IPS-15b (cell line): Measurements from ENCODE around the gene PLVAP.

ENCODE experiments used
- H3K27me3 ChIP-seq: one replicate; pipeline ENCODE4 v1.6.1; 2013; ENCODE audit warnings: low read length; ENCODE audit not compliant: control insufficient read depth, insufficient read depth
- H3K36me3 ChIP-seq: one replicate; pipeline ENCODE4 v1.6.1; 2013; ENCODE audit warnings: low read length; ENCODE audit not compliant: control insufficient read depth, insufficient read depth
- H3K4me1 ChIP-seq: one replicate; pipeline ENCODE4 v1.6.1; 2013; ENCODE audit warnings: mild to moderate bottlenecking, low read length; ENCODE audit not compliant: control insufficient read depth, insufficient read depth
- H3K4me3 ChIP-seq: one replicate; pipeline ENCODE4 v1.5.1; 2013; ENCODE audit warnings: low read depth, low read length
- H3K9ac ChIP-seq: one replicate; pipeline ENCODE4 v1.6.1; 2013; ENCODE audit warnings: low read depth, mild to moderate bottlenecking, low read length
- H3K9me3 ChIP-seq: one replicate; pipeline ENCODE4 v1.6.1; 2013; ENCODE audit warnings: mild to moderate bottlenecking, low read length; ENCODE audit not compliant: control insufficient read depth, insufficient read depth

PLVAP gene

DNA sequence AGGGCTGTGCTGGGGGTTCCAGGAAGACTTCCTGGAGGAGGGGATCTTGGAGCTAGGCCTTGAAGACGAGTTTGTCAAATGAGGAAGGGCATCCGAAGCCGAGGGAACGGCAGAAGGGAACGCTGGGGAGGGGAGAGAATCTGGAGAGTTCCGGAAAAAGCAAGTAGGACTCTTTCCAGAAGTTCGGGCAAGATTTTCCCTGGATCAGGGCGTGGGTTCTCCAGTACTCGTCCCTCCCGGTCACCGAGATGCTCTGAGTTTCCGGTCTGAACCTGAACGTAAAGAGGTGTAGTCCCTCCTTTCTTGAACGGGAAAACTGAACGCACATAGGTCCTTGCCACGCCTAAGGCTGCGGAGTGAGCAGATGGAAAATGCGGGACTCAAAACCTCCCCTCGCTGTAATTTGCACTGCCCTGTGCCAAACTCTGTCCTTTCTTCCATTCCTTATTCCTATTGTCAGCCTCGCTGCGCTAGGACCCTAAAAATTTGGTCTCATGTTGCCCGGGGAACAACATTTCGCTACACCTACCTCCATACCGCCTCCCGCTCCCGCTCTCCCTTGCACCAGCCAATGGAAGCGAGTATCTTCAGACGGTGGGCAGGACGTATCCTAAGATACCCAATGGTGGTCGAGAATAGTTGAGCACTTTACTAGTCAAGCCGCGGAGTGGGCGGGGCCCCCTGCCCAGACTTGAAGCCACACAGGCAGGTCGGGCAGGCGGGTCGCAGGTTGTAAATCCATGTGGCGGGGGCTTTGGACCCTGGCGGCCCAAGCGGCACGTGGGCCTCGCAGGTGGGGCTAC, 40.1 kb downstream of the PLVAP start, which contains the start of gene GTPBP3:
TSS of gene GTPBP3 (plus strand) at position 682 of the 803 bp plus-strand sequence. CDS start at position 741, 59 bp downstream.
- Histone ChIP-seq H3K4me1 (peaks cover 2% of the 10 kb centered on the region), H3K9me3 (no peaks in the 10 kb centered on the region), H3K27me3 (no peaks in the 10 kb centered on the region), H3K4me3 (peak within 1 kb of the TSS; percentile 99), H3K9ac (peak within 1 kb of the TSS; percentile 84), H3K36me3 (peaks cover 13% of the 10 kb centered on the region)

DNA sequence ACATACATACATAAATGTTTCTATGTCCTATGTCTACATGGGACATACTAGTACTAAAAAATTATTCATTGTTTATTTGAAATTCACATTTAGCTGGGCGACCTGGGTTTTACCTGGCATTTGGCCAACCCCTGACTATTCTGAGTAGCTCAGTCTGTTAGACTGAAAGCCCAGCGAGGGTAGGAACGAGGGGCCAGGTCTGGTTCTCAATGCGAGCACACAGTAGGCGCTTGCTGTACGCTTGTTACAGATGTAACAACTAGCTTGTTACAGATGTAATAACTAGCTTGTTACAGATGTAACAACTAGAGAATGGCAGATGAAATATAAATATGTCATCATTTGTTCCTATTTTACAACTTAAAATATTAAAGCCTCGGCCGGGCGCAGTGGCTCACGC, 41.6 kb downstream of the PLVAP start:
- Histone ChIP-seq H3K36me3 (peaks cover 8% of the 10 kb centered on the region), H3K4me3 (peak overlapping the region; percentile 78), H3K9ac (no peak overlapping the region), H3K9me3 (no peaks in the 10 kb centered on the region), H3K27me3 (no peaks in the 10 kb centered on the region), H3K4me1 (peaks cover 2% of the 10 kb centered on the region)

DNA sequence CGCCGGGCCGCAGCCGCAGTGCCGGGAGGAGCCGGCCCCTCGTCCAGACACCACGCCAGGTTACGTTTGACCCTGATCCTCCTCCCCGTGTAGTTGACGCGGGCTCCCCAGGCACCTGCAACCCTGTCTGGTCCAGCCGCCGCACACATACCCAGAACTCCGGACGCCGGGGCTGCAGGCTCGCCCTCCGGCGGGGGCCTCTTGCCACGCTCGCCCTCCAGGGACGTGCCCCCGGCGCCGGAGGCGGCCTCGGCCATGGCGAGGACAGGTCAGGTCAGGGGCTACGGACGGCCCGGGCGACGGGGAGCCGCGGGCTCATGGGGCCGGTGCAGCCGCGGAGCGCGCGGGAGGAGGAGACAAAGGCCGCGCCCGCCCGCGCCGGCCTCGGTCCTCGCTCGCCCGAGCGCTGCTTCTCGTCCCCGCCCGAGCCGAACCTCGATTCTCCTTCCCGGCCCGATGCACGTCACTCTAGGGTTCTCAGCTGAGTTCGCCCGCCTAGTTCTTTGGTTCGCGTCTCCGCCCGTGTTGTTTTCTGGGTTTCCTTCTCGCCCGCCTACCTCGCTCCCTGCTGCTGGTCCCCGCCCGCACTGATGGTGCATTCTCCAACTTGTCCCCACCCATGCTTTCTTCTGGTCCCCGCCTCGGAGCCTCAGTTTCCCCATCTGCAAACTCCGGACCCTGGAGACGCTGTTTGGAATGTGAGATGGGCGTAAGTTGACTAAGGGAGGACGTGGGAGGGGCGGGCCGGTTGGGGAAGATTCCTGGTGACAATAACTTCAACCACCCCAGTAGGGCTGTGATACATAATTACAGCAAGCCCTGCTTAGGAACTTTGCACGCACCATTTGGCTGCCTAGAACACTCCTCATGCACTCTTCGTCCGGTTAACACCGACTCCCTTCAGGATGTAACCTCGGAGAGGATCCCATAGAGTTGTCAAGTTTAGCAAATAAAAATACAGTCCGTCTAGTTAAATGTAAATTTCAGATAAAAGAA, 42.4 kb downstream of the PLVAP start, which contains the start of gene ANO8:
TSS of gene ANO8 (minus strand) at position 442 of the 996 bp plus-strand sequence. CDS start at position 257, 185 bp downstream.
- Histone ChIP-seq H3K36me3 (peaks cover 8% of the 10 kb centered on the region), H3K4me3 (peak within 1 kb of the TSS; percentile 78), H3K9me3 (no peaks in the 10 kb centered on the region), H3K4me1 (peaks cover 2% of the 10 kb centered on the region), H3K9ac (no peak within 1 kb of the TSS), H3K27me3 (peaks cover 8% of the 10 kb centered on the region)

DNA sequence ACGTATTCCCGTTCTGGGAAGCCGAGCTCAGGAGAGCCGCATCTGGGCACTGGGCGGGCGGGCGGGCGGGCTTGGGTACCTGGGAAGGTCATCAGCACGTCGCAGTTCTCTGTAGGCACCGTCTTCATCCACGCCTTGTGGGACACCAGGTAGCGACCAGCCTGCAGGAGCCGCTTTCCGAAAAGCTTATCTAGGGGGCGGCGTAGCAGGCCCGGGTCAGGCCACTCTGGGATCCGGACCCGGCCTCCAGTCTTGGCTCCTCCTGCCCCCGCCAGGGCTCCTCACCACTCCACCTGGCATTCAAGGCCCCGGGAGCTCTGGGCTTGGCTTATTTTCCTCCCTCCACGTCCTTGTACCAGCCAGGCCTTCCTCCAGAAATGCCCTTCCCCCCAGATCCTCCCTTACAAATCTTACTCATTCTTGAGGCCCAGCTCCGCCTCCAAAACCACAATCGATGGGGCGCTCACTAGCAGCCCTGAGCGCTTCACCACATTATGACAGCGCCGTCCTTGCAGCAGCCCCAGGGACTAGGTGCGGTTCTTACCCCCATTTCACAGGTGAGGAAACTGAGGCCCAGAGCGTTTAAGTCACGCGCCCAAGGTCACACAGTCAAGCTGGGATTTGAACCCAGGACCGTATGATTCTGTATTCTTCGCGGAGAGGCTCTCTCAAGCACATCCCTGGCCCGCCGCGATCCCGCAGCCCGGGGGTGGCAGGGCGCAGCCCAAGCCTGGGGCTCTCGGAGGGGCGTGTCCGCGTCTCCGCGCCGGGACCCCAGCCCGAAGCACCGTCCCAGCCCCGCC, 43.3 kb downstream of the PLVAP start:
- no peak overlapping the region for H3K9ac ChIP-seq
- peaks cover 2% of the 10 kb centered on the region for H3K4me1 ChIP-seq
- H3K4me3 ChIP-seq = peak overlapping the region; percentile 78
- peaks cover 7% of the 10 kb centered on the region for H3K36me3 ChIP-seq
- peaks cover 12% of the 10 kb centered on the region for H3K27me3 ChIP-seq
- H3K9me3 ChIP-seq = no peaks in the 10 kb centered on the region

DNA sequence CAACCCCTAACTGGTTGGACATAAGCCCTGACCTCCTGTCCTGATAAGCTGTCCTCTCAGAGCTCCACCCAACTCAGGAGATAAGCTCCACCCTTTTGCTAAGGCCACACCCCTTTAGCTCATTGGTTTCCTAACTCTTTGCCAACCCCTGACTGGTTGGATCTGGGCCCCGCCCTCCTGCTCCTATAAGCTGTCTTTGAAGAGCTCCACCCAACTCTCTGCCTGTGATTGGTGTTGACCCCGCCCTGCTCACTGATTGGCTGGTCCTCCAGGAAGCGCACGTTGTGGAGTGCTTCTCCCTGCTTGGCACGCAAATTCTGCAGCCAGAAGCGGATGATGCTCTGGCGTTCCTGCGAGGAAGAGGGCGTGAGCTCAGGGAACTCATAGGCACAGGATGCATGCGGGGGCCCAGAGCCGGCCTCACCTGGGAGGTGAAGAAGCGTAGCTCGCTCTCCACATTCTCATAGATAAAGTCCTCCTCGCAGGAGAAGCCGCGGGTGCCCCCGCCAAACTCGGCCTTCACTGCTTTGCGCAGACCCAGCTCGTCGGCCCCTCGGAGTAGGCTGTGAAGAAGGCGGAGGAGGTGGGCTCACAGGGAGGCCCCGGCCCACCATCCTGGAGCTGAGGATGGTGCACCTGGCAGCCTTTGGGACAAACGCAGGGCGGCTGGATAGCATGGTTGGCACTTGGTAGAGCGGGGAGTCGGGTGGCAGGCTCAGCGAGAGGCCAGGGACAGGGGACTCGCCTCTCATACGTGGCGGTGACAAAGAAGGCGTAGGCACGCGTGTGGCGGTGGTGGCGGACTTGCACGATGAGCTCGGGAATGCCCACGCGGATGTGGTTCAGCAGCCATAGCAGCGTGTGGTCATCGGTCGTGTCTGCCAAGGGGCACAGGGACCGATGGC, 44.2 kb downstream of the PLVAP start:
- peak overlapping the region; percentile 22 for H3K4me3 ChIP-seq
- no peaks in the 10 kb centered on the region for H3K4me1 ChIP-seq
- no peaks in the 10 kb centered on the region for H3K9me3 ChIP-seq
- H3K36me3 ChIP-seq = peaks cover 3% of the 10 kb centered on the region
- H3K9ac ChIP-seq = no peak overlapping the region
- peaks cover 12% of the 10 kb centered on the region for H3K27me3 ChIP-seq

DNA sequence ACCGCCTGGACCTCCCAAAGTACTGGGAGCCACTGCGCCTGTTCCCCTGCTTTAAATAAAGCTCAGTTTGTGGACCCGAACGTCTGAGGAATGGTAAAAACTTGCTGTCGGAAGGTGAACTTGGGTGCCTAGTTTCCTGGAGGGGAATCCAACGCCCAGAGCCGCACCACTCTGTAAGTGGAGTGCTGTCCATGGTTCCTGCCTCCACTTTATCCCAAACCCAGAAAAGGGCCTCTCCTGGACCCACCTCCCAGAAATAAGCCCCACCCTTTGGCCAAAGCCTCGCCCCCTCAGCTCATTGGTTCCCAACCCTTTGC, 44.8 kb downstream of the PLVAP start:
- no peaks in the 10 kb centered on the region for H3K4me1 ChIP-seq
- peaks cover 5% of the 10 kb centered on the region for H3K36me3 ChIP-seq
- peaks cover 12% of the 10 kb centered on the region for H3K27me3 ChIP-seq
- H3K9me3 ChIP-seq = no peaks in the 10 kb centered on the region
- H3K9ac ChIP-seq = no peak overlapping the region
- H3K4me3 ChIP-seq = no peak overlapping the region

DNA sequence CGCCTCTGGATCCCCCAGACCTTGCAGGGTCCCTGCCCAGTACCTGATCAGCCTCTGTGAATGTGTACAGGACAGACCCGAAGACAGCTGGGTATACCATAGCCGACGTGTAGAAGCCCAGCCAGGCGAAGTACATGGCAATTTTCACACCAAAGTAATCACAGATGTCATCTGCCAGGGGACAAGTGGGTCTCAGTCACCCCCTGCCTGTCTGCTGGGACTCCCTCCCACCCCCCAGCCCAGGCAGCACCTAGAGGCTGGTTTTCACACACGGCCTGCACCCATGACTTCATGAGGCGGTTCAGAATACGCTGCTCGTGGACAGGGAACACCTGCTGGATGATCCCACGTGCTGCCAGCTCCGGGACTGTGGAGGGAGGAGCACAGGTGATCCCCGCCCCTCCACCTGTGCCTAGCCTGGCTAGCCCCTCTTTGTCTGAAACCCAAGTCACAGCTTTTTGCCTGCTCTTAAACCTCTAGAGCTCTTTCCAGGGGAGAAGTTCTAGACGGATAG, 46.0 kb downstream of the PLVAP start:
- Histone ChIP-seq H3K4me3 (no peak overlapping the region), H3K9ac (no peak overlapping the region), H3K36me3 (peaks cover 6% of the 10 kb centered on the region), H3K27me3 (peaks cover 12% of the 10 kb centered on the region), H3K9me3 (no peaks in the 10 kb centered on the region), H3K4me1 (no peaks in the 10 kb centered on the region)

DNA sequence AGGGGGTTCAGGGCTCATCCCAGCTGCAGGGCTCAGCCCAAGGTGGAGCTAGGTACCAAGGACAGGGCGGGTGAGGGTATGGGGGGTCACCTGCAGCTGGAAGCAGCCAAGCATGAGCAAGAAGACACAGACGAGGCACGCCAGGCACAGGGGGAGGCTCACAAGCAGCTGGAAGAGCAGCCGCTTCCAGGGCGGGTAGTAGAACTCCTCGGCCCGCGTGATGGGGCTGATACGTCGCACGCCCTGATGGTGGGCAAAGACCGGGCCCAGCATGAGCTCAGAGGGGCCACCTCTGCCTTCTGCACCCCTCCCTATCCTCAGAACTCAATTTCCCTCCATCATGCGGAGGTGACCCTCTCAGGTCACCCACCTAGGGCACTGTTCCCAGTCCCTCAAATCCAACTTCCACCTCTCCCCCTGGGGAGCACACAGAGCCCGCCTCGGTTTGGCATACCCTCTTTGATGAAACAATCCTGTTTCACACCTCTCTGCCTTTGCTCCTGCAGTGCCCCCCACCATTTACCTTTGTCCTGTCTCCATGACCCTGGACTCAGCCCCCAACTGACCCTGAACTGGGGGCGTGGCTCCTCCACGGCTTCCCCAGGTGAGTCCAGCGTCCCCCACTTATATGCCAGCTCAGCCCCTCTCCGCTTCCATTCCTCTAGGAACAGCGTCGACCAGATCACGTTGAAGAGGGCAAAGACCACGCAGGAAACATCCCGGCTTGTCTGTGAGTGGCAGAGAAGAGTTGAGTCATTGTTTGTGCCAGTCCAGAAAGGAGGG, 46.7 kb downstream of the PLVAP start:
- H3K4me1 ChIP-seq = no peaks in the 10 kb centered on the region
- H3K36me3 ChIP-seq = peaks cover 6% of the 10 kb centered on the region
- H3K9ac ChIP-seq = no peak overlapping the region
- peaks cover 12% of the 10 kb centered on the region for H3K27me3 ChIP-seq
- H3K4me3 ChIP-seq = no peak overlapping the region
- H3K9me3 ChIP-seq = no peaks in the 10 kb centered on the region

DNA sequence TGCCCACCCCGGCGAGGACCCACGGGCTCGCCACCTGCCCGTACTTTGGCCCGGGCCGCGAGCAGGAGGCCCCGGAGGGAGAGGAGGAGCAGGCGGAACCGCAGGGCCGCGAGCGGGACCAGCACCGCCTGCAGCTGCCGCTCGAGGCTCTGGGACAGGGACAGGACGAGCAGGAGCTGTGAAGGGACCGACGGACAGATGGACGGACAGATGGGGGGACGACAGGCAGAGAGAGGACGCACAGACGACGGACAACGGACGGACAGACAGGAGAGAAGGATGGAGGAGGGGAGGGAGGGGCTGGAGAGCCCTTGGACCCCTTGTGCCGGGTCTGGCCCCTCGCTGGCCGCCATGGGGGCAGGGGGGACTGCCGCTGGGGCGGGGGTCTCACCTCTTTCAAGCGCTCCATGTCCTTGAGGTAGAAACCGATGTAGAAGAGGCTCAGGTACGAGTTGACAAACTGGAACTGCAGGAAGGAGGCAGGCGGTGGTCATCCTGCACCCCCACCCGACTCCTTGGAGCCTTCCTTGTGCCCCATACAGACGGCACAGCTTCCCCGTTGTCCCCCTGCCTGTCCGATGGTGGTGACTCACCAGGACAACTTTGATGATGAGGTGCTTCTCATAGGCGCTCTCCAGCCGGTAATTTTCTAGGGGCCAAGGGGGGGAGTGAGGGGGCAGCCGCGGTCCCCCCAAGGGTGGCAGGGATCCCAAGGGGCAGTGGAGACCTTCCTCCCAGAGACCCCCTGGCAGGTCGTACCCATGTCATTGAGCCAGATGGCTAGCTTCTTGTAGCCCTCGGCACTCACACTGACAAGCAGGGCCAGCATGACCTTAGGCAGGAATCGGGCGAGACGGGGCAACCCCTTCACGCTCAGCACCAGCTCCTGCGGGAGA, 47.5 kb downstream of the PLVAP start:
- H3K4me1 ChIP-seq = no peaks in the 10 kb centered on the region
- H3K4me3 ChIP-seq = peak overlapping the region; percentile 13
- no peaks in the 10 kb centered on the region for H3K9me3 ChIP-seq
- peaks cover 12% of the 10 kb centered on the region for H3K27me3 ChIP-seq
- peaks cover 12% of the 10 kb centered on the region for H3K36me3 ChIP-seq
- no peak overlapping the region for H3K9ac ChIP-seq
